HG03575 (cell line): ENCODE data around the gene NUP62.
A peak's percentile ranks its signal among the peaks of the same experiment; 100 is the strongest.
"Not testable (repeated sequence)": the region's sequence is repeated elsewhere in the genome, so short reads cannot be mapped to it uniquely, and the experiment has no call there.

Experiments
- ATAC-seq: cut with Tn5 transposase; IDR thresholded peaks from one replicate; pipeline ENCODE4 v1.9.1; 2021; ENCODE audit not compliant: unreplicated experiment, insufficient number of reproducible peaks, low FRiP score; ENCODE audit errors: extremely low read depth

The NUP62 gene

DNA sequence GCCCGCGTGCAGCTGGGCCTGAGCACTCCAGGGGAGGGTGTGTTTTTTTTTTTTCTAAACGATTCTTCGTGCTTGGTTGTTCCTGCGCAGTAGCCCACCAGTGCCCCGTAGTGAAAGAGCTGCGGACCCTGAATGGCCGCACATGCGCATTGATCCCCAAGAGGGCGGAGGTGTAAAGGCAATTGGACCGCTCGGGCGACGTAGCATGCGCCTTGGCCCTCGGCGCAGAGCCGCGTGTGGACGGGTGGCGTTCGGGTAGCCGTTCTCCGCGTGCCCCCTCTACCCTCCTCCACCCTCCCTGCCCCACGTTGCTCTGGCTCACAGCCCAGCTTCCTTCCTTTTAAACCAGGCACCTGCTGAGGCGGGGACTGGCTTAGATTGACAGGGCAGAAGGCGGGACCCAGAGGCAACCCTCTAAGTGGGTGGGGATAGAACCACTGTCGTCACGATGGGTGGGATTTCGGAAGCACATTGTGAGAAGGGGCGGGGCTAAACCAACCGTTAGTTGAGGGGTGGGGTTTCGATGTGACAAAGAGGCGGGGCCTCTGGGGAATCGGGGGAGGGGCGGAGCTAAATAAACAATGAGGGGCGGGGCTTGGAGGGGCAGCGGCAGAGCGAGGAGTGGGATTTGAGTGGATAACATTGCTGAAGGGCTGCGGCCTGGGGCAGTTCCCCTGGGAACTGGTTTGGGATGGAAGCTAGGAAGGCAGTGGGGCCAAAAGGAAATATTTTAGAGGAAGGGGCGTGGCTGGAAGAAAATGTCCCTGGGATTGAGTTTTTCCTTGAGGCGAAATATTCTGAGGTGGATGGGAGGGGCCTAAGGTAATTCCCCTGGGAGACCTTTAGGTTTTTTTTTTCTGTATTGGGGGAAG, 543 bp upstream of the NUP62 start:
- ATAC-seq: peak; percentile 27

DNA sequence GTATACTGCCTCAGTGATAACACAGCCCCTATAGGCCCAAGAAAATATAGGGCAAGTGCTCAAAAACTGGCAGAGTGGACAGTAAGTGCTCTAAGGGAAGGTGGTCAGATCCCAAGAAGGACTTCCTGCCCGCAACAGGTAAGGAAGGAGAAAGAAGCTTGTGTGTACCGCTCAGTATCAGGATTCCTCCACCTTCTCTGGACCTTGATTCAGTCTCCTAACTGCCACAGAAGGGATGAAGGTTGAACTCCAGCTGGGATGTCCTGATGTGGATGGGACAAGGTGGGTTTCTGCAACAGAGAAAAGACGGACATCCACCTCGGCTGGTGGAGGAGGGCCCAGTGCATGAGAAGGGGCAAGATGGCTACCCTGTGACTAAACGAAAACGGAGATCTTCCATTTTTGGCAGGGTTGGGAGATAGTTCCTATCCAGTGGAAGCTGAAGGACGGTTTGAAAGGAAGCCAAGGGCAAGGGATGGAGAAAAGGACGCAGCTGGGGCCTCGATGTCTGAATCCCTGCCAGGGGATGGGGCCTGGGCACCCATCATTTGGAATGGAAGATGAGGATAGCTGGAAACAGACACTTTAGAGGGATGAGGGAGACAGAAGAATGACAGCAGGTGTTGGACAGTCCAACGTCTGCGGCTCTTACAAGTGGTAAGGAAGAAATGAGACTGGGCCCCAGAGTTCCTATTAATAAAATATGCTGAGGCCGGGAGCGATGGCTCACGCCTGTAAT, 1.6 kb downstream of the NUP62 start:
- no peak for ATAC-seq

- ATAC-seq: no peak
These were observed 2.8 kb downstream of the NUP62 start for GRCh38 chr19:49926515-49926914.

GRCh38 chr19:49925486-49925885, 3.8 kb downstream of the NUP62 start:
- no peak for ATAC-seq

DNA sequence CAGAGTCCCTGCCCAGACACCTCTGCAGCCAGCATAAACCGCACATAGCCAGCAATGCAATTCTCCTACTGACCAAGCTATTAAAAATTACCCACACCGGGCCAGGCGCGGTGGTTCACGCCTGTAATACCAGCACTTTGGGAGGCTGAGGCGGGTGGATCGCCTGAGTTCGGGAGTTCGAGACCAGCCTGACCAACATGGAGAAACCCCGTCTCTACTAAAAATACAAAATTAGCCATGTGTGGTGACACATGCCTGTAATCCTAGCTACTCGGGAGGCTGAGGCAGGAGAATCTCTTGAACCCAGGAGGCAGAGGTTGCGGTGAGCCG, 4.5 kb downstream of the NUP62 start:
- ATAC-seq: not testable (repeated sequence)

- no peak for ATAC-seq
These were observed 5.1 kb downstream of the NUP62 start for GRCh38 chr19:49924004-49924880.

- no peak for ATAC-seq
These were observed 6.0 kb downstream of the NUP62 start for GRCh38 chr19:49923055-49924003.

- no peak for ATAC-seq
These were observed 7.2 kb downstream of the NUP62 start for GRCh38 chr19:49921871-49922795.

DNA sequence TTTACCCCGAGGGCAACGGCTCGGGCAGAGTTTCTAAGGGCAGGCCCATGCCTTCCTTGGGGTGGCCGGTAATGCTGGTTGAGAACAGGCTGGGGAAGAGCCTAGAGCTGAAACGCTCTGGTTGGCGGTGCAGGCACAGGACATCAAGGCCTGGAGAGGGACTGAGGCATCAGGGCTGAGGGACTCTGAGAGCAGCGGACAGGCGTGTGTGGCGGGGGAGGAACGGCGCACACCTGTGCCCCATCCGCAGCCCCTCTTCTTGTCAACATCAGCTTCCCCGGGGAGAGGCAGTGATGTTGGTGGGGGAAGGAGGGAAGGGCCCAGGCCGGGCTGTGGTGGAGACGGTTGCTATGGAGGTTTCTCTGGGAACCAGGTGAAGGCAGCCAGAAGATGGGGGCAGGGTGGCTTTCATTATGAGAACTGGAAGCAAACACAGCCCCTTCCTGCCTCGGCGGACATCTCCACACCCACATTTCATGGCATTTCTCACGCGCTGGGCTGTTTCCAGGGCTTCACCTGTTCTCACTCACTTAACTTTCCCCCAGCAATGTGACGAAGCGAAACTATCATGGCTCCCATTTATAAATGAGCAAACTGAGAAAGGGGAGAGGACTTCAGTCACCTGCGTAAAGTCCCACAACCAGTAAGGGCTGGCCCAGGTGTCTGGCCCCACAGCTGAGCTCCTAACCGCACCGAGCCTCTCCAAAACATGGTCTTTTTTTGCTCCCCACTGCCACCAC, 8.5 kb downstream of the NUP62 start:
- no peak for ATAC-seq

DNA sequence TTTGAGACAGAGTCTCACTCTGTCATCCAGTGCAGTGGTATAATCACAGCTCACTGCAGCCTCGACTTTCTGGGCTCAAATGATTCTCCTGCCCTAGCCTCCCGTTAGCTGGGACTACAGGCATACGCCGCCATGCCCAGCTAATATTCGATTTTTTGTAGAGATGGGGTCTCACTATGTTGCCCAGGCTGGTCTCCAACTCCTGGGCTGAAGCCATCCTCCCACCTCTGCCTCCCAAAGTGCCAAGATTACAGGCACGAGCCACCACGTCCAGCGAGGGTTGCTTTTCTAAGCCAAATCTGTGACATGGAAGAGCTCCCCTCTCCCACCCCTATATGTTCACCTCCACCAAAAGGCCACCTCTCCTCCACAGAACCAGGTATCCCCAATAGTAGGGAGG, 11.2 kb downstream of the NUP62 start:
- ATAC-seq: no peak

DNA sequence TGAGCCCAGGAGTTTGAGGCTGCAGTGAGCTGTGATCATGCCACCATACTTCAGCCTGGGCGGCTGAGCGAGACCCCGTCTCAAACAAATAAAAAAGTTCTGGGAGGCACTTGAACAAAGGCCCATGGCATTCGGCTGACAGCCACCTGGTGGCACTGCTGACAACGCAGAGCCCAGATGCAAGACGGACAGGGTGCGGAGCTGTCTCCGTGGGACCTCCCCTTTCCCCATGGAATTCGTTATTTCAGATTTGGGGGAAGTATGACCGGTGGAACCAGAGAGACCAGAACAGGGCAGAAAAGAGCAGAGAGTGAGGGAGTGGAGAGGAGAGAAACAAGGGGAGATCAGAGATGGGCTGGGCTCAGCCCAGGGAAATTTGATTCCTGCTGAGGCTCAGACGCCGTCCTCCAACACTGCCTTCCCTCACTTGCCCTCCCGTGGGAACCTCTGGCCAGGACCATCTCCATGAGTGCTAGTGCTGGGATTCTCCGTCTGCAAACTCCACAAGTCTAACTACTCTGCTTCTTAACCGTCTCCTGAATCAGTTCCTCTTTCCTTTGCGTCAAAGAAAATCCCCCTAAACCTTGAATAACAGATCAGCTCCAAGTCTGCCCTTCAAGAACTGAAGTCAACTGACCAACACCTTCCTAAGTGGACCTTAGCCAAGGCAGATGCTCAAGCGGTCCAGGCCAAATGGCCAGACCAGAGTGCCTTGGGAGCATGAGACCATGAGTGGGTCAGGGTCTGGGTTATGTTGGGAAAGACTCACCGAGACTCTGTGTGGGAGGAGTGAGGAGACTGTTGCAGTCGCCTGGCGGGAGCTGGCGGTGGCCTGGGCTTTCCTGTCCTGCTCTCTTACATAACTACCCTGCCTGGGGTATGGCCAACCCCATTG, 12.2 kb downstream of the NUP62 start:
- no peak for ATAC-seq

- no peak for ATAC-seq
These were observed 14.0 kb downstream of the NUP62 start for GRCh38 chr19:49915271-49915670.

- ATAC-seq: no peak
These were observed 15.6 kb downstream of the NUP62 start for GRCh38 chr19:49913720-49914119.

- ATAC-seq: no peak
These were observed 16.2 kb downstream of the NUP62 start for GRCh38 chr19:49912965-49913685.

- no peak for ATAC-seq
These were observed 17.7 kb downstream of the NUP62 start for GRCh38 chr19:49911381-49912145.
